HFF-Myc (cell line): ENCODE results near the gene LDLRAD3.
A peak's percentile ranks its signal among the peaks of the same experiment; 100 is the strongest.

Experiments
- DNase-seq: peaks from one replicate; pipeline ENCODE4 v3.0.0-alpha.2; 2011; ENCODE audit warnings: low read depth; ENCODE audit errors: extremely low read depth
- H3K4me3 ChIP-seq: replicated peaks from 2 replicates; pipeline ENCODE4 v1.5.1; 2011; ENCODE audit warnings: low read depth, mild to moderate bottlenecking, control low read depth, low read length
- TF ChIP-seq, protein P1 (sequence below): IDR thresholded peaks from 2 replicates; pipeline ENCODE4 v1.5.1; 2012; ENCODE audit warnings: mild to moderate bottlenecking, low read depth, low read length, control low read depth; ENCODE audit errors: missing control alignments

LDLRAD3 gene

DNA sequence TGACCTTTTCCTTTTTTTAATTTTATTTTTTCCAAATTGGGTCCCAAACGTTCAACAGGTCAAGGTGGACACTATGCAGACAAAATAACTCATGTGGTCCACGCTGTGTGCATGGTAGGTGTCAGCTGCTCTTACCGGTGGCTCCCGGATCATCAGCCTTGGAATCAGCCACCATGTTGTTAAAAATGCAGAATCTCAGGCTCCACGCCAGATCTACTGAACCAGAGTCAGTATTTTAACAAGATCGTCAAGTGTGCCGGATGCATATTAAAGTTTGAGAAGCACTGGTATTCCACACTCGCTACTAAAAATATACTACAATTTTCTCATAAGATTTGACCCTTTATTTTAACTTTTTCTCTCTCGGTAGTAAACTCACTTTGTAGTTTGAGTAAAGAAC, 553 bp upstream of the LDLRAD3 start:
- TF ChIP-seq, protein P1, sequence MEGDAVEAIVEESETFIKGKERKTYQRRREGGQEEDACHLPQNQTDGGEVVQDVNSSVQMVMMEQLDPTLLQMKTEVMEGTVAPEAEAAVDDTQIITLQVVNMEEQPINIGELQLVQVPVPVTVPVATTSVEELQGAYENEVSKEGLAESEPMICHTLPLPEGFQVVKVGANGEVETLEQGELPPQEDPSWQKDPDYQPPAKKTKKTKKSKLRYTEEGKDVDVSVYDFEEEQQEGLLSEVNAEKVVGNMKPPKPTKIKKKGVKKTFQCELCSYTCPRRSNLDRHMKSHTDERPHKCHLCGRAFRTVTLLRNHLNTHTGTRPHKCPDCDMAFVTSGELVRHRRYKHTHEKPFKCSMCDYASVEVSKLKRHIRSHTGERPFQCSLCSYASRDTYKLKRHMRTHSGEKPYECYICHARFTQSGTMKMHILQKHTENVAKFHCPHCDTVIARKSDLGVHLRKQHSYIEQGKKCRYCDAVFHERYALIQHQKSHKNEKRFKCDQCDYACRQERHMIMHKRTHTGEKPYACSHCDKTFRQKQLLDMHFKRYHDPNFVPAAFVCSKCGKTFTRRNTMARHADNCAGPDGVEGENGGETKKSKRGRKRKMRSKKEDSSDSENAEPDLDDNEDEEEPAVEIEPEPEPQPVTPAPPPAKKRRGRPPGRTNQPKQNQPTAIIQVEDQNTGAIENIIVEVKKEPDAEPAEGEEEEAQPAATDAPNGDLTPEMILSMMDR: no peak

DNA sequence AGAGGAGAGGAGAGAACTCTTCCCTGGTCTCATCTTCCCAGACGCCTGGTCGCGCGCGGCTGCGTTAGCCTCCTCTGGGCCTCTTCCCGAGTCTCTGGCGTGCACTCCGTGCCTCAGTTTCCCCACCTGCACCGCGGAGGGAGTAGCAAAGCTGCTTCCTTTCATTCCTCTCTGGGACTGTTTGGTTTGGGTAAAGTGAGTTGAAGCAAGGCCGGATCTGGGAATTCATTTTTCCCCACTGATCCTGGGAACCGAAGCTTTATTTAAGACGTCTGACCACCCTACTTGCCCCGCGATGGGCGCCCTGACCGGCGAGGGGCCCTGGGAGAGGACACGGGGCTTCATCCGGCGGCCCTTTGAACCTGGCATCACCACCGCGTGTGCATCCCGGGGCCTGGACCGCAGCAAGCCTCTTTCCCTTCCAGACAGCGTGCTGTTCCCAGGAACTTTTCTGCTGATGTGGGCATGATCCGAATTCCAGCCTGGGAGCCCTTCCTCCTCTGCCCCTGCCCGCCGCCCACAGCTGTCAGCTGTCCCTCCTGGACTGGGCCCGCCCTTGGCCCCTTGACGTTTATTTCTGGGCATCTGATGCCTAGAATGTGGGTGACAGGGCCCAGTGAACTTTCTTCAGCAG, 758 bp downstream of the LDLRAD3 start:
- no peak for DNase-seq
- TF ChIP-seq, protein P1: no peak
- peak overlapping the region; percentile 77 for H3K4me3 ChIP-seq

More for the DNA sequence above, 553 bp upstream of the LDLRAD3 start:
- peak overlapping the region; percentile 39 for H3K4me3 ChIP-seq
- DNase-seq: no peak

DNA sequence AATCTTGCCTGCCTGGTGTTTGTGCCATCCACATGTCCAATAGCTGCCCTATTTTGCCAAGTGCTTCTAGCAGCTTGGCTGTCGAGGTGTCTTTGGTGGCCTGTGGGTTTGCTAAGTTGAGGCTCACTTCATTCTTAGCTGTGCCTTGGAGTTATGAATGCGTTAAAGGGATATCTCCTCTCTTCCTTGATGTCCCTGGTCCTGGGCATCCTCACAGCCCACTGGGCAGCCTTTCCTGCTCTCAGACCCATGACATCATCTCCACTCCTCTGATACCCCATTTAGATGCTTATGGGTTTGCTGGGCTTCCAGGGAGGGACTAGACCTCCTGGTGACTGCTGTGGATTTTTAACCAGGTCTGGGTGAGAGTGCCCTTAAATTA, 1.3 kb downstream of the LDLRAD3 start:
- DNase-seq: no peak
- TF ChIP-seq, protein P1: no peak
- H3K4me3 ChIP-seq: peak overlapping the region; percentile 77

DNA sequence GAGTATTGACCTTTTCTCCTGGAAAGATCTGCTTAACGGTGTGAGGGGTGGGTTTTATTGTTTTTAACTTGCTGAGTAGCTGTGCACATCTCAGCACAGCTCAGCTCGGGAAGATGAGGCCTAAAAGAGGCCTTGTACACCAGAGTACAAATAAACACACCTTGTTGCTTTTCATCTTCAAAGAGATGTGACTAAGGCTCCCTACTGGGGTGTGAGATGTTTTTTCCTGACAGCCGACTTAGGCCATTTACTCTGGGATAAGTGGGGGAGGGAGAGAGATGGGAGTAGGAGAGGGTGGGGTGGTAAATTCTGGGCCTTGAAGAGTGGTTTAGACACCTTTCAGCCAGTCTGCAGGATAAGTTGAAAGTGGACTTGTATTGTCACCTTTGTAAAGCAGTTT, 2.9 kb downstream of the LDLRAD3 start:
- no peak overlapping the region for H3K4me3 ChIP-seq
- TF ChIP-seq, protein P1: no peak
- no peak for DNase-seq

DNA sequence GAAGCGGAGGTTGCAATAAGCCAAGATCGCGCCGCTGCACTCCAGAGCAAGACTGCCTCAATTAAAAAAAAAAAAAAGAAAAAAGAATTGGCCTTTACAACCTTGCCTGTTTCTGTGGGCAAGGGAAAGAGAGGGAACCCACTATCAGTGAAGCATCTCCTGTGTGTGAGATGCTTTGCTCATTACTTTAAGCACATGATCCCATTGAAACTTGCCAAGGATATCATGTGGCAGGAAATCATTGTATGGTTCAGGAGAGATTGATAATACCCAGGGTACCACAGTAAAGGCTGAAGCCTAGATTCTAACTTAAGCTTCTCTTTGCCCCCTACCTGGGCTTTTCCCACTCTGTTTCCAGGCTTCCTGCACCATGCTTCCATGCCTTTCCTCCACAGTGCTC, 3.6 kb downstream of the LDLRAD3 start:
- TF ChIP-seq, protein P1: no peak
- H3K4me3 ChIP-seq: no peak overlapping the region
- no peak for DNase-seq

DNA sequence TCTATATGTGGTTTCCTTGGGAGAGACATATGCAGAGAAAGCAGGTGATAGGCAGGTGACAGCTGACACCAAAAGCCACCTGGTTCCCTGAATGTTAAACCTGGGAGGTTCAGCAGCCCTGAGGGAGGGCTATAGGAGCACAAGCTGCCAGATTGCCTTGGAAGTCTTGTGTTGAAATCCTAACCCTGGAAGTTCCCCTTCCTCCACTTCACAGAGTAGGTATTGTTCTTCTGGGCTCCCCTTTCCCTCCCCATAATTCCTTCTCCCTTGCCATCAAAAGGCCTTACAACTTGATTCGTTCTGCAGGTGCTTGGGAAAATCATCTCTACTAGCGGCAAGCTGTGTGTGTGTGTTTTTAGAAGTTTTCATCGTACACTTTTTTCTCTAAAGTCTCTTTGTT, 5.4 kb downstream of the LDLRAD3 start:
- no peak overlapping the region for H3K4me3 ChIP-seq
- no peak for DNase-seq
- TF ChIP-seq, protein P1: no peak

DNA sequence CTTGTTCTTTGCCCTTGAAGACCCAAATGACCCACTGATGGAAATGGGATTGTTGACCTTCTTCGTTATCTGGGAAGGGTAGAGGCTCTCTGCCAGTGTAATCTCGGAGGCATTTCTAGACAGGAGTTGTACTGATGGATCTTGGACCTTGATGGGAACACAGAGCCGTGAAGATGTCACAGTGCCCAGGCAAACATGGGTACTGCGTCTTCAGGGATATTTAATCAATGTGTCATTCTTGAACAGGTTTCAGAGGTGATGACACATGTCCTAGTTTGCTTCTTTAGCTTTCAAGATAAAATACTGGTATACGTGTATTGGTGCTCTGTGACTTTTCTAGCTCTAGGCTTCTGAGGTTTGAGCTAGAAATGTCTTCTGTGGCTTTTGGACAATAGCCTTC, 6.2 kb downstream of the LDLRAD3 start:
- TF ChIP-seq, protein P1: no peak
- no peak overlapping the region for H3K4me3 ChIP-seq
- no peak for DNase-seq
